Spleen (tissue), 7 donors: ENCODE results near the gene HPCAL1.

Experiments
- CTCF ChIP-seq, 11 experiments: fragments of 200-600 bp in 7 of 11; fragments of 450-650 bp in 4 of 11; sonication (generic) in 4 of 11; IDR thresholded peaks in 8 of 11; conservative IDR thresholded peaks in 3 of 11; 1 replicate in 7 of 11; 2 replicates in 4 of 11; pipeline versions ENCODE4 v1.4.0 to v1.8.0; 2016 to 2021; ENCODE audit warnings: antibody characterized with exemption in 11 of 11, inconsistent platforms in 4 of 11, mild to moderate bottlenecking in 1 of 11
- POLR2A ChIP-seq, 3 donors: fragments of 450-650 bp; IDR thresholded peaks; one replicate each; pipeline ENCODE4 v1.5.1; 2017; ENCODE audit warnings: antibody characterized with exemption in 3 of 3, mild to moderate bottlenecking in 1 of 3
- donor health status: DM: no; HTN: no; CAD: no; lungs with moderate emphysema.
- donor health status: DM: no; HTN: no; CAD: no.
- donor health status: DM: no; HTN: no; CAD: no.

GRCh38 chr2:10451819-10452218 lies 149.1 kb downstream of the HPCAL1 start:
- TF ChIP-seq CTCF (IDR thresholded peaks at IDR 0.05 in 8 of 11, conservative IDR thresholded peaks at IDR 0.05 in 3 of 11) (no peak), POLR2A (IDR thresholded peaks at IDR 0.05) (no peak)
